GM12878 (cell line): ENCODE data around the gene MSX2. TPM values are rescaled to one million over a fixed set of nuclear protein-coding genes. Genes with fewer than 3 reads are reported as not detected.

Source experiments
- ATAC-seq: fragments of 200-7000 bp; cut with Tn5 transposase; 3 replicates; pipeline ENCODE4 v1.9.1; 2020; ENCODE audit warnings: mild to moderate bottlenecking, moderate library complexity
- BruUV-seq: library from RNA; stranded (reverse); fragments of 400-500 nt; replicated peaks from 2 replicates; lab custom pipeline; 2021; lab: Mats Ljungman, UMichigan
- CTCF ChIA-PET: fragments of 300-600 bp; sonication (Branson Sonifier 250); formaldehyde crosslinking; extraction: SDS; loops from one replicate; lab custom pipeline; 2021; ENCODE audit warnings: inconsistent platforms; lab: Yijun Ruan, JAX
- POLR2A ChIA-PET: fragments of 350-600 bp; formaldehyde crosslinking; extraction: SDS; loops from one replicate; lab custom pipeline; 2021; ENCODE audit warnings: inconsistent platforms; lab: Charles Lee
- RAD21 ChIA-PET: fragments of 300-600 bp; sonication (Branson Sonifier 250); formaldehyde crosslinking; loops from one replicate; lab custom pipeline; 2023; ENCODE audit warnings: antibody characterized with exemption; ENCODE audit not compliant: unreplicated experiment; lab: Charles Lee
- SMC1A ChIA-PET: fragments of 300-600 bp; sonication (Branson Sonifier 250); formaldehyde crosslinking; loops from one replicate; lab custom pipeline; 2023; ENCODE audit not compliant: unreplicated experiment, uncharacterized antibody; lab: Charles Lee
- DNase-seq: peaks from one replicate; pipeline ENCODE4 v3.0.0-alpha.2; 2011; ENCODE audit warnings: low read depth, low spot score
- FAIRE-seq: peaks from 3 replicates; lab custom pipeline; 2011; peaks lifted over from hg19 to GRCh38; lab: Jason Lieb, UNC
- H2AFZ ChIP-seq: 2 replicates; pipeline ENCODE4 v1.6.0; 2011; ENCODE audit warnings: low read depth, low read length, control low read depth; ENCODE audit not compliant: control insufficient read depth
- H3K27ac ChIP-seq: 2 replicates; pipeline ENCODE4 v1.5.1; 2011; ENCODE audit warnings: control low read depth; ENCODE audit not compliant: control insufficient read depth, insufficient read depth
- H3K27me3 ChIP-seq, 2 experiments: replicated peaks in 1 of 2; 2 replicates each; pipeline versions ENCODE4 v1.6.0 to v1.6.1; 2011; ENCODE audit warnings: low read length in 1 of 2; ENCODE audit not compliant: control insufficient read depth in 2 of 2, insufficient read depth in 2 of 2
- H3K36me3 ChIP-seq, 2 experiments: 2 replicates each; pipeline ENCODE4 v1.5.1; 2011; ENCODE audit warnings: low read length in 1 of 2; ENCODE audit not compliant: control insufficient read depth in 2 of 2, insufficient read depth in 2 of 2
- H3K4me1 ChIP-seq: 2 replicates; pipeline ENCODE4 v1.6.1; 2011; ENCODE audit warnings: mild to moderate bottlenecking, low read length, moderate library complexity, mixed read lengths; ENCODE audit not compliant: control insufficient read depth, insufficient read depth
- H3K4me2 ChIP-seq: 2 replicates; pipeline ENCODE4 v1.6.0; 2011; ENCODE audit warnings: control low read depth; ENCODE audit not compliant: control insufficient read depth, insufficient read depth
- H3K4me3 ChIP-seq: fragments of 200-600 bp; sonication (generic); 2 replicates; pipeline ENCODE4 v1.5.1; 2016
- H3K79me2 ChIP-seq: 2 replicates; pipeline ENCODE4 v1.6.0; 2011; ENCODE audit warnings: low read length; ENCODE audit not compliant: control insufficient read depth, insufficient read depth
- H3K9ac ChIP-seq: 2 replicates; pipeline ENCODE4 v1.8.0; 2011; ENCODE audit warnings: low read length, control low read depth, mixed read lengths; ENCODE audit not compliant: control insufficient read depth, insufficient read depth
- H3K9me3 ChIP-seq: replicated peaks from 3 replicates; pipeline ENCODE4 v1.5.1; 2011; ENCODE audit warnings: mild to moderate bottlenecking, low read length; ENCODE audit not compliant: control insufficient read depth, insufficient read depth
- H4K20me1 ChIP-seq: 2 replicates; pipeline ENCODE4 v1.6.0; 2011; ENCODE audit not compliant: control insufficient read depth, insufficient read depth
- BACH1 ChIP-seq: fragments of 450-650 bp; IDR thresholded peaks from 2 replicates; pipeline ENCODE4 v1.6.1; 2017; ENCODE audit warnings: mild to moderate bottlenecking, borderline replicate concordance
- DPF2 ChIP-seq: fragments of 450-650 bp; IDR thresholded peaks from 2 replicates; pipeline ENCODE4 v1.6.1; 2017; ENCODE audit warnings: mild to moderate bottlenecking
- EED ChIP-seq: sonication (generic); IDR thresholded peaks from 2 replicates; pipeline ENCODE4 v1.6.1; 2016; ENCODE audit warnings: antibody characterized with exemption, low read depth
- KLF5 ChIP-seq: fragments of 450-650 bp; IDR thresholded peaks from 2 replicates; pipeline ENCODE4 v1.6.1; 2014; ENCODE audit warnings: mild to moderate bottlenecking; ENCODE audit not compliant: partially characterized antibody
- SREBF1 ChIP-seq: IDR thresholded peaks from 2 replicates; pipeline ENCODE4 v1.6.1; 2012; ENCODE audit warnings: mild to moderate bottlenecking, low read length
- STAT1 ChIP-seq: fragments of 450-650 bp; conservative IDR thresholded peaks from 2 replicates; pipeline ENCODE4 v1.6.1; 2014; ENCODE audit warnings: antibody characterized with exemption, mild to moderate bottlenecking
- YBX1 ChIP-seq: fragments of 450-650 bp; IDR thresholded peaks from 2 replicates; pipeline ENCODE4 v1.6.1; 2016; ENCODE audit warnings: antibody characterized with exemption
- ZBTB11 ChIP-seq: fragments of 450-650 bp; formaldehyde crosslinking; IDR thresholded peaks from 2 replicates; pipeline ENCODE4 v1.5.0; 2022; ENCODE audit warnings: mild to moderate bottlenecking, missing genetic modification characterization
- WGBS: methylation state at CpG from one replicate; pipeline ENCODE4 v1.1.6; 2016; ENCODE audit warnings: low lambda C conversion rate; ENCODE audit not compliant: insufficient replicate concordance, insufficient coverage; ENCODE audit errors: missing lambda C conversion rate; 5-methylcytosine and 5-hydroxymethylcytosine counted together
- in situ Hi-C: fragments of 300-500 bp; cut with MboI; formaldehyde crosslinking; loops from 9 replicates; pipeline ENCODE4 v1.14.3; 2018; ENCODE audit warnings: mixed read lengths
- intact Hi-C: fragments of 100-400 bp; cut with micrococcal nuclease; formaldehyde crosslinking; loops from one replicate; pipeline ENCODE4 v1.14.2; 2022; ENCODE audit not compliant: unreplicated experiment
- polyA plus RNA-seq, 11 experiments: library from polyadenylated mRNA; depleted of rRNA in 4 of 11; unstranded in 6 of 11; stranded (reverse) in 5 of 11; fragments of >200 nt; fragmentation: Nextera tagmentation in 4 of 11; fragmentation: Illumina TruSeq in 1 of 11; extraction: Ambion mirVana in 4 of 11; extraction: Trizol in 1 of 11; gene quantifications; 1 replicate in 1 of 11; 2 replicates in 10 of 11; pipeline versions ENCODE4 v1.2.1 to v1.2.3, GENCODE V29; 2011 to 2016; ENCODE audit warnings: inconsistent platforms in 2 of 11, missing spikeins in 2 of 11, low read depth in 1 of 11
- total RNA-seq, 4 experiments: library from RNA; depleted of rRNA in 3 of 4; stranded (reverse); fragments of >200 nt in 3 of 4; fragmentation: Illumina TruSeq in 1 of 4; extraction: Trizol in 1 of 4; gene quantifications; 2 replicates each; pipeline versions ENCODE4 v1.2.1 to v1.2.3, GENCODE V29; 2013 to 2021
- TF ChIP-seq, protein P1 (sequence below): fragments of 450-650 bp; IDR thresholded peaks from 2 replicates; pipeline ENCODE4 v1.6.1; 2016; ENCODE audit warnings: mild to moderate bottlenecking

Gene MSX2
- total and polyA plus RNA-seq, 10 of the 15 experiments (the other 5 are each of a cell fraction or from before 2014, with no cell fraction given) = not detected

DNA sequence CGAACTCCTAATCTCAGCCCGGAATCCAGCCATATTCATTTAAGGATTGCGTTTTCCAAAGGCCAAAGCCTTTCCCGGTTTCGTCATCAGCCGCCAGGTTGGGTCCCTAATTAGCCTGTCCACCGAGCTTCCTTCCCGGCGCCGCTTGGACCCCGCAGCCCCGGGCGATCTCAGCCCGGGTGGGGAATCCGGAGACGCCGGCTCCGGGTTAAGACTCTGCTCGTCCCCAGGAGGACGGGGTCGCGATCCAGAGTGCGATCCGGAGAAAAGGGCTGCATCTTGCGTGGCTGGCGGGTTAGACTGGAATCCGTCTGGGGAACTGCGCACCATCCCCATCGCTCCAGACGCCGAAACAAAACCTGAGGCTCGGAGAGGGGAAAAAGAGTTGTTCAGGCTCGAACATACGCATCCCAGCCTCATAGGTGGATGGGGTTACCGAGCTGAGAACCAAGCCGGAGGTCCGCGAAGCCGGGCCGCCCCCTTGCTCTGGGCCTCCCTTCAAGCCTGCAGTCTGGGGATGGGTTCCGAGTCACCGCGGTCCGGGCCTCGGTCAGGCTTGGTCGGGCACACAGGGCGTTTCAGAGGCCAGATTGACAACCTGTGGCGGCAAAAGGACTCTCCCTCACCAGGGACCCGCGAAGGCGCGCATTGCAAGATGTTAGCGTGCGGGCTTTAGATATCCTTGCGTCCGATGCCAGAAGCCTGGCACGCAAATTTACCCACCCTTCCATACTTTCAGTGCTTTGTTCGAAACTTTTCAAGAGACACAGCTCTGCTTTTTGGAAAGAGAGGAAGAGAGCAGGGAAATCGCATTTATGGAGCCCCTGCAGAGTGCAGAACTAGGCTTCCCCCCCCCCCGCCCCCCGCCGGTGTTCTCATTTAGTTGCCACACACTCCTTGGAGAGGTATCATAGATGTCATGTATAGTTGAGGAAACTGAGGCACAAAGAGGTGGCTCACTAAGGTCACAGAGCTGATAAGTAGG, 7.9 kb downstream of the MSX2 start:
- H3K9ac ChIP-seq = no peak overlapping the region
- FAIRE-seq = no peak
- H3K27ac ChIP-seq = no peak overlapping the region
- no peaks in the 10 kb centered on the region for H3K9me3 ChIP-seq
- H3K4me1 ChIP-seq = no peaks in the 10 kb centered on the region
- no peaks in the 10 kb centered on the region for H4K20me1 ChIP-seq
- H2AFZ ChIP-seq = no peak overlapping the region
- intact Hi-C loops = no loop called here
- no peak overlapping the region for H3K4me2 ChIP-seq
- no peaks in the 10 kb centered on the region for H3K79me2 ChIP-seq
- 44% methylated on average over 52 of the region's 62 CpGs for WGBS
- SMC1A ChIA-PET = no interaction called here
- DNase-seq = no peak
- ATAC-seq = no peak
- BruUV-seq = no TSS peak
- TF ChIP-seq, protein P1, sequence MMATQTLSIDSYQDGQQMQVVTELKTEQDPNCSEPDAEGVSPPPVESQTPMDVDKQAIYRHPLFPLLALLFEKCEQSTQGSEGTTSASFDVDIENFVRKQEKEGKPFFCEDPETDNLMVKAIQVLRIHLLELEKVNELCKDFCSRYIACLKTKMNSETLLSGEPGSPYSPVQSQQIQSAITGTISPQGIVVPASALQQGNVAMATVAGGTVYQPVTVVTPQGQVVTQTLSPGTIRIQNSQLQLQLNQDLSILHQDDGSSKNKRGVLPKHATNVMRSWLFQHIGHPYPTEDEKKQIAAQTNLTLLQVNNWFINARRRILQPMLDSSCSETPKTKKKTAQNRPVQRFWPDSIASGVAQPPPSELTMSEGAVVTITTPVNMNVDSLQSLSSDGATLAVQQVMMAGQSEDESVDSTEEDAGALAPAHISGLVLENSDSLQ = no peak
- TF ChIP-seq KLF5 = no peak
- TF ChIP-seq DPF2 = no peak
- TF ChIP-seq YBX1 = no peak
- no peak for TF ChIP-seq ZBTB11
- no peak for TF ChIP-seq SREBF1
- no peak for TF ChIP-seq EED
- no peak for TF ChIP-seq BACH1
- TF ChIP-seq STAT1 = no peak
- no peaks in the 10 kb centered on the region for H3K36me3 ChIP-seq
- in situ Hi-C loops = no loop called here
- POLR2A ChIA-PET = no interaction called here
- peaks cover 14 to 19% of the 10 kb centered on the region in 2 experiments for H3K27me3 ChIP-seq
- CTCF ChIA-PET = no interaction called here
- H3K4me3 ChIP-seq = no peak overlapping the region
- RAD21 ChIA-PET = no interaction called here
